Measurements from ENCODE around the gene TSC2.

TSC2 gene

GRCh38 chr16:2090481-2090776 lies 42.6 kb downstream of the TSC2 start:
- Histone ChIP-seq H3K4me3 (replicated peaks; ENCODE audit: low read depth, low read length) (no peak overlapping the region), H3K27me3 (replicated peaks; ENCODE audit: control insufficient read depth, insufficient read depth, low read length) (no peaks in the 10 kb centered on the region), H3K36me3 (ENCODE audit: control insufficient read depth, insufficient read depth, low read length) (peaks cover 20% of the 10 kb centered on the region)
- no peak for DNase-seq (ENCODE audit: extremely low read depth, insufficient read length)
- no peak for TF ChIP-seq CTCF (IDR thresholded peaks at IDR 0.05; ENCODE audit: insufficient read depth, low read length, poor library complexity, severe bottlenecking)

GRCh38 chr16:2090777-2091546 lies 43.2 kb downstream of the TSC2 start:
- Histone ChIP-seq H3K36me3 (ENCODE audit: control insufficient read depth, insufficient read depth, low read length) (peaks cover 17% of the 10 kb centered on the region), H3K27me3 (replicated peaks; ENCODE audit: control insufficient read depth, insufficient read depth, low read length) (no peaks in the 10 kb centered on the region), H3K4me3 (replicated peaks; ENCODE audit: low read depth, low read length) (no peak overlapping the region)
- no peak for DNase-seq (ENCODE audit: extremely low read depth, insufficient read length)
- no peak for TF ChIP-seq CTCF (IDR thresholded peaks at IDR 0.05; ENCODE audit: insufficient read depth, low read length, poor library complexity, severe bottlenecking)

DNA sequence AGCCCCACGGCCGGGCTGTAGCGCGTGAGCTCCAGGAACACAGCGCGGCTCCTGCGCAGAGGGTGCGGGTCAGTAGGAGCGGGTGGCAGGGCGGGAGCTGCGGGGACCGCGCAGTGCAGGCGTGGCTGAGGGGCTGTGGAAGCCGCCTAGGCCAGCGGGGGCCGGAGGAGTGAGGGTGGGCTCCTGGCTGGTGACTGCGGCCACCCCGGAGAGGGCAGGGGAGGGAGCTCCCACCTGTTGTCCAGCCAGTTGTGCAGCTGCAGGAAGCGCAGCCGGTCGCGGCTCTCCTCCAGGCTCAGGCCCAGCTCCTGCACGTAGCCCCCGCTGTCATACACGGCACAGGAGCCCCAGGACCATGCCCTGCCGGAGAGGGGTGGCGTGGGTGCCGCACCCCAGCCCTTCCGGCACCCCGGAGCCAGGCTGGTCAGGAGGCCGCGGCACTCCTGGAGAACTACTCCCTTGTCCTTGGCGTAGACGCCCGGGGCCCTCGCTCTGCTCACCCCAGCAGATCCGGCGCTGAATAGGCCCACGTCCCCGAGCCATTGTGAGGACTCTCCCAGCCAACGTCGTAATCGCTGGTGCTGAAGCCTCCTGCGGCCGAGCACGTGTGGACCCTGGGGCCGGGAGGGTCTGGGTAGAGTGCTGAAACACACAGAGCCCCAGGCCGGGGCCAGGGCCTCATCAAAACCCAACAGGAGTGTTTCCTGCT lies 43.9 kb downstream of the TSC2 start:
- H3K27me3 ChIP-seq (replicated peaks; ENCODE audit: control insufficient read depth, insufficient read depth, low read length), result no peaks in the 10 kb centered on the region
- H3K36me3 ChIP-seq (ENCODE audit: control insufficient read depth, insufficient read depth, low read length), result peaks cover 13% of the 10 kb centered on the region
- no peak overlapping the region for H3K4me3 ChIP-seq (replicated peaks; ENCODE audit: low read depth, low read length)
- no peak for DNase-seq (ENCODE audit: extremely low read depth, insufficient read length)
- no peak for TF ChIP-seq CTCF (IDR thresholded peaks at IDR 0.05; ENCODE audit: insufficient read depth, low read length, poor library complexity, severe bottlenecking)

DNA sequence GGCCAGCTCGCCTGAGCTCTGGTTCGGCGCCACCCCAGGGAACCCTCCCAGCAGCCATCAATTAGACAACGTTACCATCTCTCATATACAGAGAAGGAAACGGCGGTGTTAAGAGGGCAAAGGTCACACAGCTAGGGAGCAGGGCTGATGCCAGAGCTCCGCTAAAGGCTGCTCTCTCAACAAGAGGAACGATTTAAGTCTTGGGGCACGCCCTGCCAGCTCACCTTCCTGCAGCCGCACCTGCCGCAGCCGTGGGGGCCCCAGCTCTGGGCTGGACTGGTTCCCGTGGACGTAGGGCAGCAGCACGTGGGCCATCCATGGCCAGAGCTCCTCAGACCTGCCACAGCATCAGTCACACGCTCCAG lies 44.5 kb downstream of the TSC2 start:
- no peak for TF ChIP-seq CTCF (IDR thresholded peaks at IDR 0.05; ENCODE audit: insufficient read depth, low read length, poor library complexity, severe bottlenecking)
- no peaks in the 10 kb centered on the region for H3K27me3 ChIP-seq (replicated peaks; ENCODE audit: control insufficient read depth, insufficient read depth, low read length)
- no peak overlapping the region for H3K4me3 ChIP-seq (replicated peaks; ENCODE audit: low read depth, low read length)
- H3K36me3 ChIP-seq (ENCODE audit: control insufficient read depth, insufficient read depth, low read length), result peaks cover 11% of the 10 kb centered on the region
- no peak for DNase-seq (ENCODE audit: extremely low read depth, insufficient read length)

- Histone ChIP-seq H3K27me3 (replicated peaks; ENCODE audit: control insufficient read depth, insufficient read depth, low read length) (no peaks in the 10 kb centered on the region), H3K36me3 (ENCODE audit: control insufficient read depth, insufficient read depth, low read length) (peaks cover 10% of the 10 kb centered on the region), H3K4me3 (replicated peaks; ENCODE audit: low read depth, low read length) (no peak overlapping the region)
- no peak for DNase-seq (ENCODE audit: extremely low read depth, insufficient read length)
- no peak for TF ChIP-seq CTCF (IDR thresholded peaks at IDR 0.05; ENCODE audit: insufficient read depth, low read length, poor library complexity, severe bottlenecking)
Measured at GRCh38 chr16:2092866-2093265, 45.1 kb downstream of the TSC2 start.
